ENCODE data around the gene ITSN1.

DNA sequence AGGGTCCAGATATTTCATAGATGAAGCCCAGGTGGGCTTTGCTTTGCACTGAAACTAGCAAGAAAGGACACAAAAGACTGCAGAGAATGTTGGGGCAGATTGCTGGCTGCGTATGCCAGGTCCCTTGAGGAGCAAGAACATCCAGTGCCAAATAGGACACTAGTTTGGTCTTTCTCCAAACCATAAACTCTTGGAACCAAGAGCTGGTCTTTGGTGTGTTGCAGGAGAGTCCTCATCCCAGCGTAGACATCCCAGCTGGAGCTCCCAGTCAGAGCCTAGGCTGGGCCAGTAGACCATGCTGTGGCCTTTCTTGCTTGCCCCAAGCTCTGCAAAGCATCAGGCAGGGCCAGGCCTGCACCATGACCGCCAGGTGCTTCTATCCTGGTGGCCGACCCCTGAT is 185.8 kb downstream of the ITSN1 start:
- TF ChIP-seq, protein P1, sequence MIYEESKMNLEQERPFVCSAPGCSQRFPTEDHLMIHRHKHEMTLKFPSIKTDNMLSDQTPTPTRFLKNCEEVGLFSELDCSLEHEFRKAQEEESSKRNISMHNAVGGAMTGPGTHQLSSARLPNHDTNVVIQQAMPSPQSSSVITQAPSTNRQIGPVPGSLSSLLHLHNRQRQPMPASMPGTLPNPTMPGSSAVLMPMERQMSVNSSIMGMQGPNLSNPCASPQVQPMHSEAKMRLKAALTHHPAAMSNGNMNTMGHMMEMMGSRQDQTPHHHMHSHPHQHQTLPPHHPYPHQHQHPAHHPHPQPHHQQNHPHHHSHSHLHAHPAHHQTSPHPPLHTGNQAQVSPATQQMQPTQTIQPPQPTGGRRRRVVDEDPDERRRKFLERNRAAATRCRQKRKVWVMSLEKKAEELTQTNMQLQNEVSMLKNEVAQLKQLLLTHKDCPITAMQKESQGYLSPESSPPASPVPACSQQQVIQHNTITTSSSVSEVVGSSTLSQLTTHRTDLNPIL (CRISPR knock-in tag; IDR thresholded peaks at IDR 0.05; ENCODE audit: low read depth): no peak
- TF ChIP-seq RARB (CRISPR knock-in tag; IDR thresholded peaks at IDR 0.05) (no peak), ZFP30 (CRISPR knock-in tag; IDR thresholded peaks at IDR 0.05) (no peak), TOX (CRISPR knock-in tag; IDR thresholded peaks at IDR 0.05; ENCODE audit: borderline replicate concordance) (no peak), ZNF70 (CRISPR knock-in tag; IDR thresholded peaks at IDR 0.05) (no peak), ZNF8 (CRISPR knock-in tag; IDR thresholded peaks at IDR 0.05) (no peak), ZFP3 (CRISPR knock-in tag; IDR thresholded peaks at IDR 0.05) (no peak), BACH2 (CRISPR knock-in tag; IDR thresholded peaks at IDR 0.05; ENCODE audit: borderline replicate concordance) (no peak), ISL1 (CRISPR knock-in tag; IDR thresholded peaks at IDR 0.05) (no peak), ESRRG (CRISPR knock-in tag; IDR thresholded peaks at IDR 0.05) (no peak)
- TF ChIP-seq, protein P2, sequence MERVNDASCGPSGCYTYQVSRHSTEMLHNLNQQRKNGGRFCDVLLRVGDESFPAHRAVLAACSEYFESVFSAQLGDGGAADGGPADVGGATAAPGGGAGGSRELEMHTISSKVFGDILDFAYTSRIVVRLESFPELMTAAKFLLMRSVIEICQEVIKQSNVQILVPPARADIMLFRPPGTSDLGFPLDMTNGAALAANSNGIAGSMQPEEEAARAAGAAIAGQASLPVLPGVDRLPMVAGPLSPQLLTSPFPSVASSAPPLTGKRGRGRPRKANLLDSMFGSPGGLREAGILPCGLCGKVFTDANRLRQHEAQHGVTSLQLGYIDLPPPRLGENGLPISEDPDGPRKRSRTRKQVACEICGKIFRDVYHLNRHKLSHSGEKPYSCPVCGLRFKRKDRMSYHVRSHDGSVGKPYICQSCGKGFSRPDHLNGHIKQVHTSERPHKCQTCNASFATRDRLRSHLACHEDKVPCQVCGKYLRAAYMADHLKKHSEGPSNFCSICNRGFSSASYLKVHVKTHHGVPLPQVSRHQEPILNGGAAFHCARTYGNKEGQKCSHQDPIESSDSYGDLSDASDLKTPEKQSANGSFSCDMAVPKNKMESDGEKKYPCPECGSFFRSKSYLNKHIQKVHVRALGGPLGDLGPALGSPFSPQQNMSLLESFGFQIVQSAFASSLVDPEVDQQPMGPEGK (CRISPR knock-in tag; IDR thresholded peaks at IDR 0.05; ENCODE audit: borderline replicate concordance): no peak
